ENCODE results near the gene ARHGAP15. TPM values are rescaled to one million over a fixed set of nuclear protein-coding genes. Genes with fewer than 3 reads are reported as not detected.

Gene ARHGAP15
- total RNA-seq, 1 donor from 2014 or later: not detected

- Histone ChIP-seq H3K27me3 (ENCODE audit: insufficient read depth, low read length) (no peaks in the 10 kb centered on the region), H3K9ac (ENCODE audit: low read length) (no peak overlapping the region), H3K4me1 (ENCODE audit: insufficient read depth, low read length) (no peaks in the 10 kb centered on the region), H2AFZ (ENCODE audit: low read depth, low read length) (no peak overlapping the region), H3K36me3 (ENCODE audit: insufficient read depth, low read length) (no peaks in the 10 kb centered on the region), H3K27ac (ENCODE audit: low read depth, low read length) (no peak overlapping the region), H3K9me3 (ENCODE audit: insufficient read depth, low read depth, low read length) (peaks cover 2% of the 10 kb centered on the region), H3K4me2 (ENCODE audit: low read length) (no peak overlapping the region), H4K20me1 (ENCODE audit: insufficient read depth, low read length) (no peaks in the 10 kb centered on the region), H3K79me2 (ENCODE audit: insufficient read depth, low read length) (no peaks in the 10 kb centered on the region), H3K4me3 (ENCODE audit: insufficient read depth, low read depth, low read length) (no peak overlapping the region)
- Mint-ChIP-seq H3K9me3 (ENCODE audit: unreplicated experiment) (no peaks in the 10 kb centered on the region), H3K4me1 (ENCODE audit: low read depth, unreplicated experiment) (no peaks in the 10 kb centered on the region), H3K4me3 (ENCODE audit: unreplicated experiment) (no peak overlapping the region), H3K27me3 (ENCODE audit: low read depth, unreplicated experiment) (peaks cover 6% of the 10 kb centered on the region), H3K27ac (ENCODE audit: unreplicated experiment) (no peak overlapping the region), H3K36me3 (ENCODE audit: low read depth, unreplicated experiment) (no peaks in the 10 kb centered on the region)
- TF ChIP-seq, protein P1, sequence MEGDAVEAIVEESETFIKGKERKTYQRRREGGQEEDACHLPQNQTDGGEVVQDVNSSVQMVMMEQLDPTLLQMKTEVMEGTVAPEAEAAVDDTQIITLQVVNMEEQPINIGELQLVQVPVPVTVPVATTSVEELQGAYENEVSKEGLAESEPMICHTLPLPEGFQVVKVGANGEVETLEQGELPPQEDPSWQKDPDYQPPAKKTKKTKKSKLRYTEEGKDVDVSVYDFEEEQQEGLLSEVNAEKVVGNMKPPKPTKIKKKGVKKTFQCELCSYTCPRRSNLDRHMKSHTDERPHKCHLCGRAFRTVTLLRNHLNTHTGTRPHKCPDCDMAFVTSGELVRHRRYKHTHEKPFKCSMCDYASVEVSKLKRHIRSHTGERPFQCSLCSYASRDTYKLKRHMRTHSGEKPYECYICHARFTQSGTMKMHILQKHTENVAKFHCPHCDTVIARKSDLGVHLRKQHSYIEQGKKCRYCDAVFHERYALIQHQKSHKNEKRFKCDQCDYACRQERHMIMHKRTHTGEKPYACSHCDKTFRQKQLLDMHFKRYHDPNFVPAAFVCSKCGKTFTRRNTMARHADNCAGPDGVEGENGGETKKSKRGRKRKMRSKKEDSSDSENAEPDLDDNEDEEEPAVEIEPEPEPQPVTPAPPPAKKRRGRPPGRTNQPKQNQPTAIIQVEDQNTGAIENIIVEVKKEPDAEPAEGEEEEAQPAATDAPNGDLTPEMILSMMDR (IDR thresholded peaks at IDR 0.05; ENCODE audit: insufficient read depth, low read depth, low read length): no peak
- TF ChIP-seq EZH2 (IDR thresholded peaks at IDR 0.05; ENCODE audit: insufficient read depth, low read length): no peak
- no peak for FAIRE-seq
- DNase-seq (ENCODE audit: low read depth): no peak
Measured at GRCh38 chr2:143144813-143145455, 15.7 kb downstream of the ARHGAP15 start.

- no peaks in the 10 kb centered on the region for H3K4me1 Mint-ChIP-seq (ENCODE audit: low read depth, unreplicated experiment)
- DNase-seq (ENCODE audit: low read depth): no peak
Measured at GRCh38 chr2:143146366-143146765, 17.1 kb downstream of the ARHGAP15 start.

More at GRCh38 chr2:143146366-143146765, 17.1 kb downstream of the ARHGAP15 start:
- no peak for FAIRE-seq
- Mint-ChIP-seq H3K4me3 (ENCODE audit: unreplicated experiment) (no peak overlapping the region), H3K9me3 (ENCODE audit: unreplicated experiment) (no peaks in the 10 kb centered on the region), H3K36me3 (ENCODE audit: low read depth, unreplicated experiment) (no peaks in the 10 kb centered on the region), H3K27me3 (ENCODE audit: low read depth, unreplicated experiment) (peaks cover 6% of the 10 kb centered on the region), H3K27ac (ENCODE audit: unreplicated experiment) (no peak overlapping the region)
- Histone ChIP-seq H3K9ac (ENCODE audit: low read length) (no peak overlapping the region), H3K4me3 (ENCODE audit: insufficient read depth, low read depth, low read length) (no peak overlapping the region), H2AFZ (ENCODE audit: low read depth, low read length) (no peak overlapping the region), H3K4me2 (ENCODE audit: low read length) (no peak overlapping the region), H3K36me3 (ENCODE audit: insufficient read depth, low read length) (no peaks in the 10 kb centered on the region), H3K27ac (ENCODE audit: low read depth, low read length) (no peak overlapping the region), H3K79me2 (ENCODE audit: insufficient read depth, low read length) (no peaks in the 10 kb centered on the region), H3K4me1 (ENCODE audit: insufficient read depth, low read length) (no peaks in the 10 kb centered on the region), H3K9me3 (ENCODE audit: insufficient read depth, low read depth, low read length) (no peaks in the 10 kb centered on the region), H3K27me3 (ENCODE audit: insufficient read depth, low read length) (no peaks in the 10 kb centered on the region), H4K20me1 (ENCODE audit: insufficient read depth, low read length) (no peaks in the 10 kb centered on the region)
- TF ChIP-seq, protein P1 (IDR thresholded peaks at IDR 0.05; ENCODE audit: insufficient read depth, low read depth, low read length): no peak
- no peak for TF ChIP-seq EZH2 (IDR thresholded peaks at IDR 0.05; ENCODE audit: insufficient read depth, low read length)
